Gastrocnemius medialis (tissue), 4 donors: Measurements from ENCODE around the gene RIMOC1.

Experiments used
- POLR2A ChIP-seq, 2 donors: fragments of 450-650 bp; IDR thresholded peaks; one replicate each; pipeline ENCODE4 v1.6.1; 2017; ENCODE audit warnings: antibody characterized with exemption in 2 of 2, mild to moderate bottlenecking in 2 of 2, moderate library complexity in 2 of 2
- TF ChIP-seq, protein P1 (sequence below), 5 experiments: fragments of 450-650 bp in 3 of 5; fragments of 200-600 bp in 2 of 5; sonication (generic) in 2 of 5; IDR thresholded peaks in 4 of 5; conservative IDR thresholded peaks in 1 of 5; 1 replicate in 4 of 5; 2 replicates in 1 of 5; pipeline ENCODE4 v1.5.1; 2016 to 2019; ENCODE audit warnings: antibody characterized with exemption in 5 of 5, mild to moderate bottlenecking in 3 of 5, moderate library complexity in 3 of 5

DNA sequence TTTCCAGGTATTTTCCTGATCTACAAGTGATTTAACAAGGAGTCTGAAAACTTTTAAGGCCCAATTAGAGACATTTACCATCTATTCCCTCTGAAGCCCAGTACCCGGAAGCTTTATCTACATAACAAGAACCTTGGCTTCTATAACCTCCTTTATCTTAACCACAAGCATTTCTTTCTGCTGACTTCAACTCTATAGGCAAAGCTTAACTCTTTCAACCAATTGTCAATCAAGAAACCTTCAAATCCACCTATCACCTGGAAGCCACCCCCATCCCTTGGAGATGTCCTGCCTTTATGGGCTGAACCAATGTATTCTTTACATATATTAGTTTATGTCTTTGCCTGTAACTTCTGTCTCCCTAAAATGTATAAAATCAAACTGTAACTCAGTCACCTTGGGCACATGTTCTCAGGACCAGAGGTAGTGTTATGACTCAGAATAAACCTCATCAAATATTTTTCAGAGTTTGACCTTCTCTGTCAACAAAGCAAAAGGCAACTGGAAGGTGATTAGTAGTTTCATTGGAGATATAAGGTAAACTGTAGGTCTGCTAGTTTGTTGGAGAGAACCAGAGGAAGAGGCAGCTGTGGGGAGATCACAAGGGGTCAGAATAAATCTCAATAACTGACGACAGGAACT is 13.0 kb upstream of the RIMOC1 start:
- TF ChIP-seq POLR2A (IDR thresholded peaks at IDR 0.05), result no peak
- TF ChIP-seq, protein P1, sequence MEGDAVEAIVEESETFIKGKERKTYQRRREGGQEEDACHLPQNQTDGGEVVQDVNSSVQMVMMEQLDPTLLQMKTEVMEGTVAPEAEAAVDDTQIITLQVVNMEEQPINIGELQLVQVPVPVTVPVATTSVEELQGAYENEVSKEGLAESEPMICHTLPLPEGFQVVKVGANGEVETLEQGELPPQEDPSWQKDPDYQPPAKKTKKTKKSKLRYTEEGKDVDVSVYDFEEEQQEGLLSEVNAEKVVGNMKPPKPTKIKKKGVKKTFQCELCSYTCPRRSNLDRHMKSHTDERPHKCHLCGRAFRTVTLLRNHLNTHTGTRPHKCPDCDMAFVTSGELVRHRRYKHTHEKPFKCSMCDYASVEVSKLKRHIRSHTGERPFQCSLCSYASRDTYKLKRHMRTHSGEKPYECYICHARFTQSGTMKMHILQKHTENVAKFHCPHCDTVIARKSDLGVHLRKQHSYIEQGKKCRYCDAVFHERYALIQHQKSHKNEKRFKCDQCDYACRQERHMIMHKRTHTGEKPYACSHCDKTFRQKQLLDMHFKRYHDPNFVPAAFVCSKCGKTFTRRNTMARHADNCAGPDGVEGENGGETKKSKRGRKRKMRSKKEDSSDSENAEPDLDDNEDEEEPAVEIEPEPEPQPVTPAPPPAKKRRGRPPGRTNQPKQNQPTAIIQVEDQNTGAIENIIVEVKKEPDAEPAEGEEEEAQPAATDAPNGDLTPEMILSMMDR (IDR thresholded peaks at IDR 0.05 in 4 of 5, conservative IDR thresholded peaks at IDR 0.05 in 1 of 5), result no peak
